Measurements from ENCODE around the gene LPAR2.

Gene LPAR2

GRCh38 chr19:19619849-19620210 lies 8.2 kb downstream of the LPAR2 start:
- Histone ChIP-seq H3K4me3 (ENCODE audit: insufficient read depth, low read length, poor library complexity, severe bottlenecking) (no peak overlapping the region), H3K9ac (ENCODE audit: low read length) (no peak overlapping the region), H3K9me3 (ENCODE audit: insufficient read depth, low read length) (no peaks in the 10 kb centered on the region), H3K9me2 (replicated peaks; ENCODE audit: insufficient read depth, low read length) (no peaks in the 10 kb centered on the region), H3K79me2 (ENCODE audit: insufficient read depth, low read length) (no peaks in the 10 kb centered on the region), H3K27ac (ENCODE audit: low read depth, low read length) (no peak overlapping the region), H3K36me3 (ENCODE audit: low read length) (no peaks in the 10 kb centered on the region), H4K20me1 (ENCODE audit: low read depth, low read length) (no peaks in the 10 kb centered on the region), H2AFZ (ENCODE audit: low read depth, low read length, severe bottlenecking) (no peak overlapping the region), H3K4me2 (ENCODE audit: low read depth, low read length, poor library complexity, severe bottlenecking) (no peak overlapping the region), H3F3A (ENCODE audit: insufficient read depth) (no peaks in the 10 kb centered on the region; the same call in 1 of the 2 replicates), H3K27me3 (ENCODE audit: low read length) (no peaks in the 10 kb centered on the region)
- TF ChIP-seq, protein P1, sequence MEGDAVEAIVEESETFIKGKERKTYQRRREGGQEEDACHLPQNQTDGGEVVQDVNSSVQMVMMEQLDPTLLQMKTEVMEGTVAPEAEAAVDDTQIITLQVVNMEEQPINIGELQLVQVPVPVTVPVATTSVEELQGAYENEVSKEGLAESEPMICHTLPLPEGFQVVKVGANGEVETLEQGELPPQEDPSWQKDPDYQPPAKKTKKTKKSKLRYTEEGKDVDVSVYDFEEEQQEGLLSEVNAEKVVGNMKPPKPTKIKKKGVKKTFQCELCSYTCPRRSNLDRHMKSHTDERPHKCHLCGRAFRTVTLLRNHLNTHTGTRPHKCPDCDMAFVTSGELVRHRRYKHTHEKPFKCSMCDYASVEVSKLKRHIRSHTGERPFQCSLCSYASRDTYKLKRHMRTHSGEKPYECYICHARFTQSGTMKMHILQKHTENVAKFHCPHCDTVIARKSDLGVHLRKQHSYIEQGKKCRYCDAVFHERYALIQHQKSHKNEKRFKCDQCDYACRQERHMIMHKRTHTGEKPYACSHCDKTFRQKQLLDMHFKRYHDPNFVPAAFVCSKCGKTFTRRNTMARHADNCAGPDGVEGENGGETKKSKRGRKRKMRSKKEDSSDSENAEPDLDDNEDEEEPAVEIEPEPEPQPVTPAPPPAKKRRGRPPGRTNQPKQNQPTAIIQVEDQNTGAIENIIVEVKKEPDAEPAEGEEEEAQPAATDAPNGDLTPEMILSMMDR (IDR thresholded peaks at IDR 0.05; ENCODE audit: insufficient read depth, low read length, poor library complexity, severe bottlenecking): no peak
- TF ChIP-seq EZH2phosphoT487 (conservative IDR thresholded peaks at IDR 0.05; ENCODE audit: low read length): no peak

- no peaks in the 10 kb centered on the region for H3K9me3 ChIP-seq (ENCODE audit: insufficient read depth, low read length)
- H3K27me3 ChIP-seq (ENCODE audit: low read length): no peaks in the 10 kb centered on the region
- H3F3A ChIP-seq (ENCODE audit: insufficient read depth): no peaks in the 10 kb centered on the region; the same call in 1 of the 2 replicates
- peak overlapping the region; percentile 53 for H3K4me2 ChIP-seq (ENCODE audit: low read depth, low read length, poor library complexity, severe bottlenecking)
- no peaks in the 10 kb centered on the region for H3K36me3 ChIP-seq (ENCODE audit: low read length)
- H3K79me2 ChIP-seq (ENCODE audit: insufficient read depth, low read length): no peaks in the 10 kb centered on the region
- H4K20me1 ChIP-seq (ENCODE audit: low read depth, low read length): no peaks in the 10 kb centered on the region
- H2AFZ ChIP-seq (ENCODE audit: low read depth, low read length, severe bottlenecking): no peak overlapping the region
- no peak overlapping the region for H3K9ac ChIP-seq (ENCODE audit: low read length)
- H3K27ac ChIP-seq (ENCODE audit: low read depth, low read length): no peak overlapping the region
- no peak for TF ChIP-seq EZH2phosphoT487 (conservative IDR thresholded peaks at IDR 0.05; ENCODE audit: low read length)
- TF ChIP-seq, protein P1 (IDR thresholded peaks at IDR 0.05; ENCODE audit: insufficient read depth, low read length, poor library complexity, severe bottlenecking): no peak
- H3K4me3 ChIP-seq (ENCODE audit: insufficient read depth, low read length, poor library complexity, severe bottlenecking): peak overlapping the region; percentile 21
- H3K9me2 ChIP-seq (replicated peaks; ENCODE audit: insufficient read depth, low read length): no peaks in the 10 kb centered on the region
These were observed 8.7 kb downstream of the LPAR2 start for GRCh38 chr19:19619181-19619848.

DNA sequence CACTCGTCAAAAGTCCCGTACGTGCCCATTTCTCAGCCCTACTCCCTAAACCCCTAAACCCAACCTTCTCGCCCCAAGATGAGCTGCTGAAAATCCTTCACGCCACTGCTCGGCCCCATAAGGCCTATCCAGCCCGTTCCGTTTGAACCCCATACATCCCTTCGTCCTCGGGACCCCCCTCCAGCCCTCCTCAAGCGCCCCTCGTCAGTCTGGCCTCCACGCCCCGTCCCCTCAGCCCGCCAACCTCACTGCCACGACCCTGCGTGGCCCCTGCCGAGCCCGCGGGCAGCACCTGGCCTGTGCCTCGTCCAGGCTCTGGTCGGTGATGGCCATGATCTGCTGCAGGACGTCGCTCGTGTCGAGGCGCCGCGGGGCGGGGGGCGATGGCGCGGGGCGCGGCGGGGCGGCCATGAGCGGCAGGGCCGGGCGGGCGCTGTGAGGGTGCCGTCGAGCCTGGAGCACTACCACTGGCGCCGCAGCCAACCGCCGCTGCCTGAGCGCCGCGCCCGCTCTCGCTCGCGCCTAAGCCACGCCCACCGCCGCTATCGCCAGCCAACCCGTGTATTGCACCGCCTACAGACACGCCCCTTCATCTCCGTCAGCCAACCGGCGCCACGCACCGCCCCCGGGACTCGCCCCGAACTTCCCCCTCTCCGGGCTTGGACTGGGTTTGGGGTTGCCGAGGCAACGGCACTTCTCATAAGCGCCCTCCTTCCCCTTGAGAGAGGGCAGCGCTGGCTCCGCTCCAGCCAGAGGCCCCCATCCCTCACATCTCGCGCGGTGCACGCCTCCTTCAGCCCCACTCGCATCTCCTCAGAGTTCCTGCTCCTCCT lies 9.6 kb downstream of the LPAR2 start, which contains the start of gene PBX4:
Gene PBX4, minus strand, starts transcription at position 469 of the 833 bp plus-strand sequence. Its CDS starts 58 bp downstream, at position 411.
- H3K79me2 ChIP-seq (ENCODE audit: insufficient read depth, low read length): no peaks in the 10 kb centered on the region
- no peaks in the 10 kb centered on the region for H3K27me3 ChIP-seq (ENCODE audit: low read length)
- peak within 1 kb of the TSS; percentile 79 for H2AFZ ChIP-seq (ENCODE audit: low read depth, low read length, severe bottlenecking)
- peak within 1 kb of the TSS; percentile 69 for H3K4me2 ChIP-seq (ENCODE audit: low read depth, low read length, poor library complexity, severe bottlenecking)
- H3K4me3 ChIP-seq (ENCODE audit: insufficient read depth, low read length, poor library complexity, severe bottlenecking): peak within 1 kb of the TSS; percentile 64
- H3K9me3 ChIP-seq (ENCODE audit: insufficient read depth, low read length): no peaks in the 10 kb centered on the region
- H3K36me3 ChIP-seq (ENCODE audit: low read length): no peaks in the 10 kb centered on the region
- no peak for TF ChIP-seq EZH2phosphoT487 (conservative IDR thresholded peaks at IDR 0.05; ENCODE audit: low read length)
- TF ChIP-seq, protein P1 (IDR thresholded peaks at IDR 0.05; ENCODE audit: insufficient read depth, low read length, poor library complexity, severe bottlenecking): no peak
- no peaks in the 10 kb centered on the region for H3F3A ChIP-seq (ENCODE audit: insufficient read depth)
- peak within 1 kb of the TSS; percentile 60 for H3K9ac ChIP-seq (ENCODE audit: low read length)
- no peaks in the 10 kb centered on the region for H4K20me1 ChIP-seq (ENCODE audit: low read depth, low read length)
- no peaks in the 10 kb centered on the region for H3K9me2 ChIP-seq (replicated peaks; ENCODE audit: insufficient read depth, low read length)
- no peak within 1 kb of the TSS for H3K27ac ChIP-seq (ENCODE audit: low read depth, low read length)
